ENCODE data around the gene FGF9.

DNA sequence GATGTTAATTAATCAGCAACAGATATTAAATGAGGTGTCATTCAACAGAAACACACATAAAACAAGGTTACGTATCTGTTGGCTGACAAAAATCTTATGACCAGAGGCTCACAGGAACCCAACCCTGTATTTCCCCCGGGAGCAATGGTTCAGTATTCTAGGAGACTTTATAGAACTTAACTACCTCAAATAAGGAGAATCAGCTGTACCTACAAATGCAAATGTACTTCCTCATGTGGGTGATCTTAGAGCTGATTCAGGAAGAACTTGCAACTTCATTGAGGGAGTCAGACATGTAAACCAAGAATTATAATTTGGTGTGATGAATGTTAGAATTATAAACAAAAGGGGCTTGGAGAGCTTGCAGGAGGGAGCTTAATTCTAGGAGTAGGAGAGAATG, 20.1 kb downstream of the FGF9 start:
- TF ChIP-seq CTCF (IDR thresholded peaks at IDR 0.05) (no peak), POLR2A (IDR thresholded peaks at IDR 0.05) (no peak), EP300 (IDR thresholded peaks at IDR 0.05) (no peak)
